ENCODE measurements around the gene PCCA.
"Not testable (repeated sequence)": the region's sequence is repeated elsewhere in the genome, so short reads cannot be mapped to it uniquely, and the experiment has no call there.

The PCCA gene

DNA sequence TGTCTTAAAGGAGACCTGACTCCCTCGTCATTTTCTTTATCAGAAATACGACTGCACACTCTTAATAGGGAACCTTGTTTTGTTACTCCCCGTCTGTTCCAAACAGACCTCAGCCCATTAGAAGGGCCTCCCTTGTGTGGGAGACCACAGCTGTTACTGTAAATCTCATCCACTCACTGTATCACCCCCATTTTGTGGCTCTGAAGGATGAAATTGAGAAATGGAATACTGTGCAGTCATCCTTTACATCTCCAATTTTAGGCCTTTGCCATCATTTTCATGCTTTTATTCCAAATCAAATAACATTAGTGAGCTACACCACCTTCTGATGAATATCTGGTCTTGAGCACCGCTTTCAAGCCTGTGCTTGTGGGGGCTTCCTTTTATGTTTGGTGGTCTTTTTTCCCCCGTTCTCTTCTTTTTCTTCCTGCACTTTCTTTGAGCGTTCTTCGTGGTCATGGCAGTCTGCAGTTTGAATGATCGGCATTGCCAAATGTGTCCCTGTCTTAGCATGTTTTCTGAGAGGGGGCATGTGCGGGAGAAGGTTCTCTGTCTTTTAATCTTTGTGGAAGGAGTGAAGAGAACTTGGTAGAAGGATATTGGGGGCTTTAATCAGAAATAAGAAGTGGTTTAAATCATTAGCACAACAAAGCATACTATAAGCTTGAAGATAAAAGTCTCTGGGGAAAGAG lies 433.9 kb downstream of the PCCA start (continued):
- no peak for TF ChIP-seq ESRRG (CRISPR knock-in tag; IDR thresholded peaks at IDR 0.05)

GRCh38 chr13:100523411-100523810 lies 434.5 kb downstream of the PCCA start:
- ATAC-seq = no peak
- TF ChIP-seq SNAI2 (CRISPR knock-in tag; IDR thresholded peaks at IDR 0.05) = no peak
- TF ChIP-seq ZFP30 (CRISPR knock-in tag; IDR thresholded peaks at IDR 0.05) = no peak
- no peak for TF ChIP-seq OSR1 (CRISPR knock-in tag; IDR thresholded peaks at IDR 0.05)
- TF ChIP-seq, protein P1, sequence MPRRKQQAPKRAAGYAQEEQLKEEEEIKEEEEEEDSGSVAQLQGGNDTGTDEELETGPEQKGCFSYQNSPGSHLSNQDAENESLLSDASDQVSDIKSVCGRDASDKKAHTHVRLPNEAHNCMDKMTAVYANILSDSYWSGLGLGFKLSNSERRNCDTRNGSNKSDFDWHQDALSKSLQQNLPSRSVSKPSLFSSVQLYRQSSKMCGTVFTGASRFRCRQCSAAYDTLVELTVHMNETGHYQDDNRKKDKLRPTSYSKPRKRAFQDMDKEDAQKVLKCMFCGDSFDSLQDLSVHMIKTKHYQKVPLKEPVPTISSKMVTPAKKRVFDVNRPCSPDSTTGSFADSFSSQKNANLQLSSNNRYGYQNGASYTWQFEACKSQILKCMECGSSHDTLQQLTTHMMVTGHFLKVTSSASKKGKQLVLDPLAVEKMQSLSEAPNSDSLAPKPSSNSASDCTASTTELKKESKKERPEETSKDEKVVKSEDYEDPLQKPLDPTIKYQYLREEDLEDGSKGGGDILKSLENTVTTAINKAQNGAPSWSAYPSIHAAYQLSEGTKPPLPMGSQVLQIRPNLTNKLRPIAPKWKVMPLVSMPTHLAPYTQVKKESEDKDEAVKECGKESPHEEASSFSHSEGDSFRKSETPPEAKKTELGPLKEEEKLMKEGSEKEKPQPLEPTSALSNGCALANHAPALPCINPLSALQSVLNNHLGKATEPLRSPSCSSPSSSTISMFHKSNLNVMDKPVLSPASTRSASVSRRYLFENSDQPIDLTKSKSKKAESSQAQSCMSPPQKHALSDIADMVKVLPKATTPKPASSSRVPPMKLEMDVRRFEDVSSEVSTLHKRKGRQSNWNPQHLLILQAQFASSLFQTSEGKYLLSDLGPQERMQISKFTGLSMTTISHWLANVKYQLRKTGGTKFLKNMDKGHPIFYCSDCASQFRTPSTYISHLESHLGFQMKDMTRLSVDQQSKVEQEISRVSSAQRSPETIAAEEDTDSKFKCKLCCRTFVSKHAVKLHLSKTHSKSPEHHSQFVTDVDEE (CRISPR knock-in tag; IDR thresholded peaks at IDR 0.05) = no peak
- no peak for TF ChIP-seq ISL1 (CRISPR knock-in tag; IDR thresholded peaks at IDR 0.05)

DNA sequence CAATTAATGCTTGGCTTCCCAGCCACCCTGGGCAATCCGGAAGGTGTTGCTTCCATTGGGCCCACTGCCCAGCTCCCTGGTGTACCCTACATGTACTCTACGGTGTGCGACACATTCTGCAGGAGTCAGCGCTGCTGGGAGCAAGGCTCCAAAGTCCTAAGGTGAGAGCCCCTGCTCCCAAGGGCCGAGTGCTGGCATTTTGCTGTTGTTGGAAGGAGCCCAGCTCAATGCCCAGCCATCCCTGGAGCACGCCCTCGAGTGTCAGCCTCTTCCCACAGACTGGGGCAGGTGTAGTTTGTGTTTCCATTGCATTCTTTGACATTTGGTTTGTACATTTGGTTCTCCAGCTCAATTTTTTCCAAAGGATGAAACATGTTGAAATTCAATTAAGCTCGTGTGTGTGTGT lies 435.1 kb downstream of the PCCA start:
- TF ChIP-seq ESRRG (CRISPR knock-in tag; IDR thresholded peaks at IDR 0.05) = no peak
- TF ChIP-seq ISL1 (CRISPR knock-in tag; IDR thresholded peaks at IDR 0.05) = no peak
- TF ChIP-seq ZFP3 (CRISPR knock-in tag; IDR thresholded peaks at IDR 0.05) = no peak
- TF ChIP-seq, protein P1 (CRISPR knock-in tag; IDR thresholded peaks at IDR 0.05) = no peak
- no peak for TF ChIP-seq PPARA (CRISPR knock-in tag; IDR thresholded peaks at IDR 0.05; ENCODE audit: borderline replicate concordance)
- no peak for TF ChIP-seq ZNF565 (CRISPR knock-in tag; conservative IDR thresholded peaks at IDR 0.05; ENCODE audit: low read depth)
- no peak for TF ChIP-seq CSRNP3 (CRISPR knock-in tag; IDR thresholded peaks at IDR 0.05)
- TF ChIP-seq OSR1 (CRISPR knock-in tag; IDR thresholded peaks at IDR 0.05) = no peak
- TF ChIP-seq SNAI2 (CRISPR knock-in tag; IDR thresholded peaks at IDR 0.05) = no peak
- TF ChIP-seq TCF4 (CRISPR knock-in tag; IDR thresholded peaks at IDR 0.05; ENCODE audit: borderline replicate concordance) = no peak
- TF ChIP-seq CSDC2 (CRISPR knock-in tag; IDR thresholded peaks at IDR 0.05) = no peak
- no peak for TF ChIP-seq BACH2 (CRISPR knock-in tag; IDR thresholded peaks at IDR 0.05; ENCODE audit: borderline replicate concordance)
- TF ChIP-seq TOX (CRISPR knock-in tag; IDR thresholded peaks at IDR 0.05; ENCODE audit: borderline replicate concordance) = no peak
- TF ChIP-seq ZFP30 (CRISPR knock-in tag; IDR thresholded peaks at IDR 0.05) = no peak
- TF ChIP-seq ZNF8 (CRISPR knock-in tag; IDR thresholded peaks at IDR 0.05) = no peak
- no peak for ATAC-seq

DNA sequence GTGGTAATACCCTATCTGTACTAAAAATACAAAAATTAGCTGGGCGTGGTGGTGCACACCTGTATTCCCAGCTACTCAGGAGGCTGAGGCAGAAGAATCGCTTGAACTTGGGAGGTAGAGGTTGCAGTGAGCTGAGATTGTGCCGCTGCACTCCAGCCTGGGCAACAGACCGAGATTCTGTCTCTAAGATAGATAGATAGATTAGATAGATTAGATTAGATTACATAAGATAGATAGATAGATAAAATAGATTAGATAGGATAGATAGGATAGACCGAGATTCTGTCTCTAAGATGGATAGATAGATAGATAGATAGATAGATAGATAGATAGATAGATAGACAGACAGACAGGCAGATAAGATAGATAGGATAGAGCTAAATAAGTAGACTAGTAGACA lies 435.8 kb downstream of the PCCA start:
- ATAC-seq = not testable (repeated sequence)

GRCh38 chr13:100525453-100526317 lies 436.8 kb downstream of the PCCA start:
- TF ChIP-seq, protein P2, sequence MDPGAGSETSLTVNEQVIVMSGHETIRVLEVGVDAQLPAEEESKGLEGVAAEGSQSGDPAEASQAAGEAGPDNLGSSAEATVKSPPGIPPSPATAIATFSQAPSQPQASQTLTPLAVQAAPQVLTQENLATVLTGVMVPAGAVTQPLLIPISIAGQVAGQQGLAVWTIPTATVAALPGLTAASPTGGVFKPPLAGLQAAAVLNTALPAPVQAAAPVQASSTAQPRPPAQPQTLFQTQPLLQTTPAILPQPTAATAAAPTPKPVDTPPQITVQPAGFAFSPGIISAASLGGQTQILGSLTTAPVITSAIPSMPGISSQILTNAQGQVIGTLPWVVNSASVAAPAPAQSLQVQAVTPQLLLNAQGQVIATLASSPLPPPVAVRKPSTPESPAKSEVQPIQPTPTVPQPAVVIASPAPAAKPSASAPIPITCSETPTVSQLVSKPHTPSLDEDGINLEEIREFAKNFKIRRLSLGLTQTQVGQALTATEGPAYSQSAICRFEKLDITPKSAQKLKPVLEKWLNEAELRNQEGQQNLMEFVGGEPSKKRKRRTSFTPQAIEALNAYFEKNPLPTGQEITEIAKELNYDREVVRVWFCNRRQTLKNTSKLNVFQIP (CRISPR knock-in tag; IDR thresholded peaks at IDR 0.05; ENCODE audit: borderline replicate concordance, low read depth) = no peak
- TF ChIP-seq ESRRG (CRISPR knock-in tag; IDR thresholded peaks at IDR 0.05) (no peak), ZNF70 (CRISPR knock-in tag; IDR thresholded peaks at IDR 0.05) (no peak), ZFP30 (CRISPR knock-in tag; IDR thresholded peaks at IDR 0.05) (no peak), GLIS3 (CRISPR knock-in tag; IDR thresholded peaks at IDR 0.05) (no peak), TCF4 (CRISPR knock-in tag; IDR thresholded peaks at IDR 0.05; ENCODE audit: borderline replicate concordance) (no peak), RARB (CRISPR knock-in tag; IDR thresholded peaks at IDR 0.05) (no peak), TOX (CRISPR knock-in tag; IDR thresholded peaks at IDR 0.05; ENCODE audit: borderline replicate concordance) (no peak), CREB5 (CRISPR knock-in tag; IDR thresholded peaks at IDR 0.05; ENCODE audit: low read depth) (no peak)
- no peak for ATAC-seq

Measured in SK-N-SH treated with all-trans-retinoic acid at 6 μM for 48 hours (cell line).